ENCODE measurements around the gene GRB10.
"Not testable (repeated sequence)": the region's sequence is repeated elsewhere in the genome, so short reads cannot be mapped to it uniquely, and the experiment has no call there.

GRB10 gene

GRCh38 chr7:50554431-50555322 lies 228.0 kb downstream of the GRB10 start:
- no peak for DNase-seq (ENCODE audit: low read depth in 2 of 2)

- no peak for DNase-seq (ENCODE audit: low read depth in 2 of 2)
Measured at GRCh38 chr7:50553973-50554372, 228.7 kb downstream of the GRB10 start.

GRCh38 chr7:50552921-50553320 lies 229.8 kb downstream of the GRB10 start:
- no peak for DNase-seq (ENCODE audit: low read depth in 2 of 2)

GRCh38 chr7:50552139-50552538 lies 230.6 kb downstream of the GRB10 start:
- DNase-seq (ENCODE audit: low read depth in 2 of 2): no peak

DNA sequence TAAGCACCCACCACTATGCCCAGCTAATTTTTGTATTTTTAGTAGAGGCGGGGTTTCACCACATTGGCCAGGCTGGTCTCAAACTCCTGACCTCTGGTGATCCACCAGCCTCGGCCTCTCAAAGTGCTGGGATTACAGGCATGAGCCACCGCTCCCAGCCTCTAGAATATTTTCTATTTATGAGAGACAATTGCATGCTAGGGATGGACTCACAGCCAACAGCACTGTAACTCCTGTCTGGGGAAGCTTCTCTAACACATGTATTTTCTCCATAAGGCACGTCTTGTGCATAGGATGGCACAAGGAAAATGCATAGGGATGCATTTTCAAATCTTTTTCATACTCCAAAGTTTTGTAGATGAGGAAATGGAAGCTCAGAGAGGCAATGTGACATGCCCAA lies 237.1 kb downstream of the GRB10 start:
- DNase-seq (ENCODE audit: low read depth in 2 of 2): not testable (repeated sequence)

DNA sequence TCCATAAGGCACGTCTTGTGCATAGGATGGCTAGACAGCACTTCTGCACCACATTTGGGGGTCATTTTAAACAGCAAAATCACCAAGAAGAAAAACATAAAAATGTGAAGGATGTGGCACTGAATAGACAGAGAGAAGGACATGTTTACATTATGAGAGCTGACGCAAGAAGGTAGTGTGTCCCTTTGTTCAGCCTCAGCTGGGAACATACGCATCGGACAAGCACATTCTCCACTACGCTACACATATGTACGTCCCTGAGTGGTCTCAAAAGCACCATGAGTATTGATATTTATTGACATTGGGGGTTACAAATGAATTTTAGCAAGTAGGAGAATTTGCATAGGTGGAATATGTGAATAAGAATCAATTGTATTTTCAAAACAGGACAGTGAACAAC lies 237.7 kb downstream of the GRB10 start:
- no peak for DNase-seq (ENCODE audit: low read depth in 2 of 2)

DNA sequence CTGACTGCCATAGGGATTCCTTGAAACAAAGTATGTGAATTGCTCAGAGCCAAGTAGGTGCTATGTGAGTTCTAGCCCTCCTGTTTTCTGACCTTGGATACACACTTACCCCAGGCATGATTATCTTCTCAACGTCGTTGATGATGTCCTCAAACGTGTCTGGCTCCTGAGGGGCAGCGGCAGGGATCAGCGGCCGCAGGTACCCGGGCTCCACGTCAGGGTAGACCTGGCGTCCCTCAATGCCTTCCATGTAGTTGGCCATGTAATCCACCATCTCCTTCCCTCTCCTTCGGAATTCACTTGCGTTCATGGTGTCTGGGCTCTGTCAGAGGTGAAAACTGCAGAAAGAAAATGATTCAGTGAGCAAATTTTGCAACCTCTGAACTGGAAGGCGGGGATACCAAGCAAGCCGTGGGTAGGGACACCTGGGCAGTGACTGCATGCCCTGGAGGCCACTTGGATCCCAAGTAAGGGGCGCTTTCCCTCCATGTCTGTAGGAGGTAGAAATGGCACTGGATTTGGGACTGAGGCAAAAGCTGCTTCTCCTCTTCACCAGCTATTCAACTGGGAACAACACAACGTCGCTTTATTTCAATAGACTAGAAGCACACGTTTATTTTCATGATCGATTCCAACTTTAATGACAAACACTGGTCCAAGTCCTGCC lies 238.8 kb downstream of the GRB10 start:
- no peak for DNase-seq (ENCODE audit: low read depth in 2 of 2)

- no peak for DNase-seq (ENCODE audit: low read depth in 2 of 2)
Measured at GRCh38 chr7:50542132-50542531, 240.6 kb downstream of the GRB10 start.

DNA sequence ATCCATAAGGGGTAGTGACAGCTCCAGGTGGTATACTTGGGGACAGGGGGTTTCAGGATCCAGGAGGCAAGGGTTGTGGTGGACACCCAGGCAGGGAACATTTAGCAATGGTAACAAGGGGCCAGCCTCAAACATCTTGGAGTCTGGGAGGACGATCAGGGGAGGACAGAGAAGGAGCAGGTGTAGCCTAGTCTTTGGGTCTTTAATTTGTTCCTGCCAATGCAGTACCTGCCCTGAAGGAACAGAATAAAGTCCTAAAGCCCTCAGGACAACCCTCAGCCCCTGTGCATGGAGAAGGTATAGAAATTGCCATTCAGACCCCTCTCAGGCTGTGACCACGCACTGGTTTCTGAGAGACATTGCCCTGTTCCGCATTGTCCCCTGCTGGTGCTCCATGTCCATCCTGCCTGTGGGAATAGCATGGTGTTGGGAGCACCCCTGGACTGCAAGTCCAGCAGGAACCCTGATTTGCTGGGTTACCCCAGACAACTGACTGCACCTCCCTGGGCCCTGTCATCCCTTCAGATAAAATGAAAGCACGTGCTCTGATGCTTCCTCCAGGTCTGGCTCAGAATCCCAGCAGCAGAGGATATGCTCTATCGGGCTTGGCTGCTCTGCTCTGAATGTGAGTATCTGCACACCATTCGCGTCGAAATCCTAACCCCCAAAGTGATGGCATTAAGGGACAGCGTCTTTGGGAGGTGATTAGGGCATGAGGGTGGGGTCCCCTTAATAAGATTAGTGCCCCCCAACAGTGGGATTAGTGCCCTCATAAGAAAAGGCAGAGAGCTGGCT lies 241.7 kb downstream of the GRB10 start:
- no peak for DNase-seq (ENCODE audit: low read depth in 2 of 2)

All from stimulated activated CD4-positive, alpha-beta T cell treated with anti-CD3 and anti-CD28 coated beads, Interleukin-4, amount 100 ng/mL, for 48 hours (primary cell).